NCI-H510A (cell line): ENCODE results near the gene KCP.

Experiments
- DNase-seq: peaks from one replicate; lab custom pipeline; 2025; lab: John Stamatoyannopoulos, UW

KCP gene

DNA sequence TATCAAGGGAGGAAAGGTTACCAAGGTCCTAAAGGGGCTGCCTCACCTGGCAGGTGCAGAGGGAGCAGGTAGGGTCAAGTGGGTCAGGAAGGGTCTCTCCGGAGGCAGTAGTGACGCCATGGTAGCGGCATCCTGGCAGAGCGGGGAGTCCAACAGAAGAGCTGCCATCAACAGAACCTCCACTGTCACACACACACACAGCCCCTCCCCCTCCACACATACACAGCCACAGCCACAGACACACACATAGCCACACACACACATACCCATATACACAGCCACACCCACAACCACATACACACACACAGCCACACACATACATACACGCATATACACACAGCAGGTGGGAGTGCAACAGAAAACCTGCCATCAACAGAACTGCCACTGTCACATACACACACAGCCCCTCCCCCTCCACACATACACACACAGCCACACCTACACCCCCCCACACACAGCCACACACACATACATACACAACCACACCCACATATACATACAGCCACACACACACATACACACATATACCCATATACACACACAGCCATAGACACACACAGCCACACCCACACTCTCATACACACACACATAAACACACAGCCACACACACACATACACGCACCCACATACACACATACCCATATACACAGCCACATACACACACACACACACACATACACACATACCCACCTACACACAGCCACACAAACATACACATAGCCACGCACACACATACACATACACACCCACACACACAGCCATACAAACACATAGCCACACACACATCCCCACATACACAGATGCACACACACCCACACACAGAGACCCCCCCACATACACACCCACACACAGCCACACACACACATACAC lies 23.1 kb downstream of the KCP start:
- no peak for DNase-seq

- DNase-seq = no peak
Observed at GRCh38 chr7:128886391-128887168, 23.9 kb downstream of the KCP start.

GRCh38 chr7:128885370-128886187 lies 24.9 kb downstream of the KCP start:
- DNase-seq = no peak

- no peak for DNase-seq
Observed at GRCh38 chr7:128884561-128885369, 25.7 kb downstream of the KCP start.

DNA sequence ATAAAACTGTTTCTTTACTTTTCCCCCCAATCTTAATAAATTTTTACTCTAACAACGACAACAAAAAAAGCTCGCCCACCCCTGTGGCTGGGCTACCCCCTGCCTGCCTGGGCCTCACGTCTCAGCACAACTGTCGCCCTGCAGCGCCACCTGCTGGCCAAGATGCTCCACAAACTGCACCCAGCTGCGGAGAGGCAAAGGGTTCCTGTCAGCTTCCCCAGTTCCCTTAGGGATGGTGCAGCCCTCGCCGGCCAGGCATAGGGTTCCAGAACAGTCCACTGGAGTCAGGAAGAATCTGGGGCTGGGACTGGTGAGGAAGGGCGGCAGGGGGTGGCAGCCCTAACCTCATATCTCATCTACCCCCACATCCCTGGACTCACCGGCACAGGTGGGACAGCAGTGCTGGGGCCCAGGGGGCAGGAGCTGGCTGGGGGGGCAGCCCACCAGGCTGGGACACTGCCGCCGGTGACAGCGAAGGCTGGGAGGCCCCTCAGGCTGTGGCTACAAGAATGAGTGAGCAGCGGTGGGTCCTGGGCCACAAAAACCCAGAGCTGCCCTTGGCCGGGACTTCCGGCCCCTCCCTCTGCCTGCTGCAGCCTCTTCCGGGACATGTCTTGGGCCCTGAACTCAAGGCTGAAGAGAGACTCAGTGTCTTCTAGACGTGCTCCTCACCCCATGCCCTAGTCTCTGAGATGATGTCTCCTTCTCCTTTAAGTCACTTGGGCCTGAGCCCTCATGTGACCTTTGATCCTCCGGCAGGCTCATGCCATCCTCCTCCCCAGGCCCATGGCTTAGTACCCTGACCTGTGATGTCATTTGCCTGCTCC lies 26.7 kb downstream of the KCP start:
- peak; percentile 11 for DNase-seq

- no peak for DNase-seq
Observed at GRCh38 chr7:128882134-128882533, 28.4 kb downstream of the KCP start.

DNA sequence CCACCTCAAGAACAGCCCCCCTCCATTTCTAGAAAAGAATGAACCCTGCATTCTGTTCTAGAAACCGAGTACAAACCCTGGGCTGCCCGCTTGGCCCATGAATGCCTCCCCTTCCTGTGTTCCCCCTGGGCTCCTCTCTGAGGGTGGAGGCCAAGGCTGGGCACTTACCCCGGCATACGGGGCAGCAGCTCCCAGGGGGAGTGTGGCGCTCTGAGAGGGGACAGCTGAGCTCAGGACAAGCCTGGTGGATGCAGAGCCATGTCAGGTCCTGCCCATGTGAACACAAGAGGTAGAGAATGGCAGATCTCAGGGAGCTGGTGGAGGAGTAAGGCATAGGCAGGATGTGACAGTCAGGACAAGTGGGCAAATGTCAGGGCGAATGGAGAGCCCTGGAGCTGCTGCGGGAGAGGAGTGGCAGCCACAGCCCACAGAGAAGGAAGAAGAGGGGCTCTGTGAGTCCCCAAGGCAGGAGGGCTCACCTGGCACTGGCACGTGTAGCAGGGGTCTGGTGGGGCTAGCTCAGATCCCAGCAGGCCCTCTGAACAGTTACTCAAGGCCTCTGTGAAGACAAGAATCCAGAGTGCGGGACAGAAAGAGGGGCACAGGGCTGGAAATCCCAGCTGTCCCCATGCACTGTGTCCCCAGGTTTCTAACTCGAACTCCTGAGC lies 28.9 kb downstream of the KCP start:
- DNase-seq = no peak

DNA sequence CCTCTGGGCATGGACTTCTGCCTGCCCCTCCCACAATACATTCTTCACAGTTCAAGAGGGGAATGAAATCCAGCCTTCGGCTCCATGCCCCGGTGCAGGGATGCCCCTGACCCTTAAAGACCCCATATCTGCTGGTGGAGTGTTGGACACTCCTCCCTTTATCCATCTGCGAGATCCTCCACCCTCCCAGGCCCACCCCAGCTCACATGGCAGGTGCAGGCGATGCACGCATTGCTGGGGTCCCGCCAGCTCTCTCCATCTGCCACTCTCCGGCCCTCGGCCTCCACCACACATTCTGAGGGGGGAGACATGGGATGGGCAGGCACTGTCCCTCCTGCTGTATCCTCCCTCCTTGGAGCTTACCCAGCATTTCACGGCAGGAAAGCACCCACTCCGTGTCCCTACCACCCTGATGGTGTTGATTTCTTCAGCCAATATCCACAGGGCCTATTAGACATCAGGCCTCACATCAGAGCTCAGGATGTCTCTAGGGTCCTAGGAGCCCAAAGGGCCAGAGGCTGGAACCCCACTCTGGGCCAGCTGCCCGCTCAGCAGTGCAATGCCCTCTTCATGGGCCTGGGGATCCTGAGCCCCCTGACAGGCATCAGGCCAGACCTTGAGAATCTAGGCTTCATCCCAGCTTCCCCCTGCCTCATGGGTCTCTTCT lies 29.6 kb downstream of the KCP start:
- no peak for DNase-seq

DNA sequence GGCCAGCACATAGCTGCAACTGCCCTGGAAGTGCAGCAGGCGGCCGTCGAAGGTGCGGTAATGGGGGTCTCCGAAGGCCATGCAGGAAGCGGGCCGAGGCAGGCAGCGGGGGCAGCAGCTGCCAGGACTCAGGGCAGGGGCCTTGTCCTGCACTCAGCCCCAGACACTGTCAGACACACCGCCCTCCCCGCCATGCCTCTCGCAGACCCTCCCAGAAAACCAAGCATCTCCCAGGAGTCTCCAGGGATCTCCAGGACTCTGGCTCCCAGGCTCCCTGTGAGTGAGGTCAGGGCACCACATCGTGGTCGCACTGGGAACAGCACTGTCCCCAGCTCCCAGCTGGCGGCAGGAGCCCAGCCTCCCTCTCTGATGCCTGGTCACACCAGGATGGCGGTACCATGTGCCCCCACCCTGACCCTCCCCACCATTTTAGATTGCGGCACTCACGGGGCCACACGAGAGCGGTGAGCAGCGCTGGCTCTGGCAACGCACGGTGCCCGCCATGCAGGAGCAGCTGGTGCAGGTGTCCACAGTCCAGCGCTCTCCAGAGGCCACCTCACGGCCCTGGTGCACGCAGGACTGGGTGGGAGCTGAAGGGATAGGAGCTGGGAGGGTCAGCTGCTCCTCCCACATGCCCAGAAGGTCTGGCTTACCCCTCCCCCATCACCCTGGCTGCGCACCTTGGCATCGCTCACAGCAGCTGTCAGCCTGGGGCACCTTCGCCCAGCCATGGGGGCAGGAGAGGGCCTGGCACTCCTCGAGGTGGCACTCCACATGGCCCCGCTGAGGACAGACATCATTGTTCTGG lies 30.4 kb downstream of the KCP start:
- peak; percentile 48 for DNase-seq

- no peak for DNase-seq
Observed at GRCh38 chr7:128879461-128879938, 31.0 kb downstream of the KCP start.

- DNase-seq = no peak
Observed at GRCh38 chr7:128878226-128879105, 32.0 kb downstream of the KCP start.

- no peak for DNase-seq
Observed at GRCh38 chr7:128877756-128878120, 32.8 kb downstream of the KCP start.

GRCh38 chr7:128876978-128877755 lies 33.3 kb downstream of the KCP start:
- no peak for DNase-seq

- DNase-seq = no peak
Observed at GRCh38 chr7:128876586-128876977, 33.9 kb downstream of the KCP start.

DNA sequence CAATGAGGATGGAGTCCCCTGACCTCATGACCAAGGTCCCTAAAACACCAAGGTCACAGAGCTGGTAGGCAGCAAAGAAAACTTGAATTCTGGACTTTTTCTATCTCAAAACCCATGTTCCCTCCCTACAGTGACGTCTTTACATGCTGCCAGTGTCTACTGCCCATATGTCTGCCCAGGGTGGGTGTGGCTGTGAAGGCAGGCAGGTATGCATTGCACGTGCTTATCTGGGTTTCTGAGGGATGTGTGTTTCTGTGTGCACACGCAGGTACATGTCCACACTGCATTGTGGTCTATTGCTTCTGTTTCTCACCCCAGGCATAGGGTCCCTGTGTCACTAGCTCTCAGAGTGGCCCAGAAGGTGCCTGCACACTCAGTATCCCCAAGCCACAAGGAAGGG lies 34.4 kb downstream of the KCP start:
- no peak for DNase-seq

DNA sequence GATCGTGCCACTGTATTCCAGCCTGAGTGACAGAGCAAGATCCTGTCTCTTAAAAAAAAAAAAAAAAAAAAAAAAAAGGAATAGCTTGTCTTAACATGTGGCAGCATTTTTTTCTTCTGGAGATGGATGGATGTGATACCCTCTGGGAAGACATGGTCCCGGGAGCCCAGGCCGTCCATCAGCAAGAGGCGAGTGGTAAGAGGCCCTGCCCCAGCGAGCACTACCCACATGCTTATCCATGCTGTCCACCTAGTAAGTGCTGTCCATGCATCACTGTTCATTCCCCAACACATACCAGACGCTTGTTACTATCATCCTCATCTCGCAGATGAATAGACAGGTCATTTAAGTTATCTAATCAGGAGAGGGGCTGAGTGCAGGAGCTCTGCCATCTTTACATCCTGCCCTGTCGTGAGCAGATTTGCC lies 35.0 kb downstream of the KCP start:
- DNase-seq = no peak
